Fibroblast of lung (primary cell): ENCODE data around the gene COPS6.

ENCODE experiments used
- CTCF ChIP-seq, 2 donors: IDR thresholded peaks in 1 of 2; conservative IDR thresholded peaks in 1 of 2; 1 replicate in 1 of 2; 2 replicates in 1 of 2; pipeline ENCODE4 v1.5.1; 2011 to 2012; ENCODE audit warnings: low read length in 2 of 2, control low read depth in 1 of 2, inconsistent platforms in 1 of 2, low read depth in 1 of 2, mild to moderate bottlenecking in 1 of 2
- EZH2 ChIP-seq: IDR thresholded peaks from 2 replicates; pipeline ENCODE4 v1.5.1; 2012; ENCODE audit warnings: low read length, control low read depth, mild to moderate bottlenecking; ENCODE audit errors: missing control alignments

GRCh38 chr7:100088621-100089457 lies at the start of gene COPS6:
- TF ChIP-seq EZH2 (no peak), CTCF (conservative IDR thresholded peaks at IDR 0.05 in 1 of 2, IDR thresholded peaks at IDR 0.05 in 1 of 2; ENCODE audit: low read depth in 1 of 2, low read length in 2 of 2) (no peak)
